Measurements from ENCODE around the gene MPPED2. TPM values are rescaled to one million over a fixed set of nuclear protein-coding genes. Genes with fewer than 3 reads are reported as not detected.
A peak's percentile ranks its signal among the peaks of the same experiment; 100 is the strongest.

MPPED2 gene
- total RNA-seq, 1 experiment from 2014 or later = 4.7 TPM

GRCh38 chr11:30560206-30561106, 25.7 kb downstream of the MPPED2 start:
- peaks cover 46 to 51% of the 10 kb centered on the region in 2 experiments for H3K4me1 Mint-ChIP-seq
- no peak overlapping the region for H2BK12ac ChIP-seq (ENCODE audit: insufficient read length, low read depth, low read length)
- no peak overlapping the region for H3K23ac ChIP-seq (ENCODE audit: insufficient read length, low read depth, low read length)
- no peak for TF ChIP-seq CTCF (conservative IDR thresholded peaks at IDR 0.05)
- H3T11ph ChIP-seq (ENCODE audit: low read length) = no peak overlapping the region
- no peak overlapping the region for H2BK5ac ChIP-seq (ENCODE audit: insufficient read length, low read length)
- H3K4ac ChIP-seq (ENCODE audit: low read depth, low read length) = no peak overlapping the region
- no peak overlapping the region for H2BK20ac ChIP-seq (ENCODE audit: low read depth, low read length, poor library complexity, severe bottlenecking)
- H3K4me2 ChIP-seq (ENCODE audit: insufficient read depth, insufficient read length, low read length) = peak overlapping the region; percentile 56
- no peaks in the 10 kb centered on the region for H3K23me2 ChIP-seq (ENCODE audit: insufficient read length, low read depth, low read length, poor library complexity, severe bottlenecking)
- no peaks in the 10 kb centered on the region for H3K79me2 ChIP-seq (ENCODE audit: insufficient read depth, low read length)
- H3K14ac ChIP-seq (ENCODE audit: insufficient read depth, low read length) = no peak overlapping the region
- H3K79me1 ChIP-seq (ENCODE audit: insufficient read depth, low read depth, low read length, poor library complexity, severe bottlenecking) = no peaks in the 10 kb centered on the region
- H3K56ac ChIP-seq (ENCODE audit: insufficient read length, low read depth, low read length) = no peak overlapping the region
- no peak overlapping the region for H2BK15ac ChIP-seq (ENCODE audit: low read depth, low read length)
- peak overlapping the region; percentile 28 to 38 for H3K4me3 Mint-ChIP-seq
- peaks cover 20 to 33% (median 21%) of the 10 kb centered on the region in 3 experiments for H3K36me3 Mint-ChIP-seq (ENCODE audit: insufficient read depth in 1 of 3, low read depth in 3 of 3)
- peaks cover 11% of the 10 kb centered on the region; the same call in 1 of the 2 replicates for H3K4me1 ChIP-seq (ENCODE audit: insufficient read depth, low read length)
- H3K27me3 ChIP-seq (ENCODE audit: insufficient read depth, low read length) = no peaks in the 10 kb centered on the region
- no peak overlapping the region for H4K8ac ChIP-seq (replicated peaks; ENCODE audit: insufficient read length, low read depth, low read length)
- H4K20me1 ChIP-seq (ENCODE audit: control insufficient read depth, insufficient read depth, insufficient read length) = no peaks in the 10 kb centered on the region
- no CpG with 5 or more reads among the region's 7 CpGs for WGBS (ENCODE audit: extremely low coverage, insufficient read length, low lambda C conversion rate)
- no peak overlapping the region for H4K5ac ChIP-seq (ENCODE audit: insufficient read length, low read depth, low read length)
- no peak overlapping the region for H4K91ac ChIP-seq (ENCODE audit: insufficient read length, low read depth, low read length)
- no peak overlapping the region for H3K18ac ChIP-seq (ENCODE audit: insufficient read length, low read depth, low read length)
- DNase-seq = no peak
- no peak overlapping the region for H3K9ac ChIP-seq (ENCODE audit: extremely low read depth, insufficient read length, low read length)
- peaks cover 10% of the 10 kb centered on the region for H3K27me3 Mint-ChIP-seq (ENCODE audit: low read depth)
- H2AK5ac ChIP-seq (ENCODE audit: insufficient read length, low read length) = no peak overlapping the region
- no peak overlapping the region for H2BK120ac ChIP-seq (ENCODE audit: low read depth, low read length, poor library complexity, severe bottlenecking)
- no peak overlapping the region for H2AFZ ChIP-seq (ENCODE audit: low read length)
- H3K27ac Mint-ChIP-seq = peak overlapping the region; percentile 71 to 96 (median 88); a peak in 6 of 7 replicates
- H3K27ac ChIP-seq (ENCODE audit: insufficient read length, low read depth, low read length) = peak overlapping the region; percentile 81
- H3K9me3 ChIP-seq (ENCODE audit: control insufficient read depth, low read depth, low read length) = no peaks in the 10 kb centered on the region
- peaks cover 14 to 15% of the 10 kb centered on the region in 2 experiments for H3K9me3 Mint-ChIP-seq

Measured in H9 (cell line).